Stimulated activated CD4-positive, alpha-beta T cell treated with anti-CD3 and anti-CD28 coated beads, Interleukin-4, amount 100 ng/mL, for 4 hours (primary cell): ENCODE data around the gene PIP5K1B.

Source experiments
- DNase-seq, 2 experiments: peaks; one replicate each; pipeline ENCODE4 v3.0.0-alpha.2; 2020

The PIP5K1B gene

DNA sequence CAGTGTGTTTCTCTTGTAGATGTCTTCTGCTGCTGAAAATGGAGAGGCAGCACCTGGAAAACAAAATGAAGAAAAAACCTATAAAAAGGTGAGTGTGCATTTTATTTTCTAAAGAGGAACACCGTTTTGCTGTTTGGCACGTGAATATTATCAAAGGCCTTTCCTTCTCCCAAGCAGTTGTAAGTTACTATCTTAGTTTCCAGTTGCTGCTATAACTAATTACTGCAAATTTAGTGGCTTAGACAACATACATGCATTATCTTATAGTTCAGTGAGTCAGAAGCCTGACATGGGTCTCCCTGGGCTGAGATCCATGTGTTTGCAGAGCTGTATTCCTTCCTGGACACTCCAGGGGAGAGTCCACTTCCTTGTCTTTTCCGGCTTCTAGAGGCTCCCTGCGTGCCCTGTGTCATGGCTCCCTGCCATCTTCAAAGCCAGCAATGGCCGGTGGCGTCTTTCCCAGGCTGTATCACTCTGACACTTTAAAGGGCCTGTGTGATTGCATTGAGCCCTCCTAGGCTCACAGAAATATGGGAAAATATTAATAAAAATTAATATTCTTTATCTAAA lies 117.6 kb downstream of the PIP5K1B start:
- DNase-seq = no peak

DNA sequence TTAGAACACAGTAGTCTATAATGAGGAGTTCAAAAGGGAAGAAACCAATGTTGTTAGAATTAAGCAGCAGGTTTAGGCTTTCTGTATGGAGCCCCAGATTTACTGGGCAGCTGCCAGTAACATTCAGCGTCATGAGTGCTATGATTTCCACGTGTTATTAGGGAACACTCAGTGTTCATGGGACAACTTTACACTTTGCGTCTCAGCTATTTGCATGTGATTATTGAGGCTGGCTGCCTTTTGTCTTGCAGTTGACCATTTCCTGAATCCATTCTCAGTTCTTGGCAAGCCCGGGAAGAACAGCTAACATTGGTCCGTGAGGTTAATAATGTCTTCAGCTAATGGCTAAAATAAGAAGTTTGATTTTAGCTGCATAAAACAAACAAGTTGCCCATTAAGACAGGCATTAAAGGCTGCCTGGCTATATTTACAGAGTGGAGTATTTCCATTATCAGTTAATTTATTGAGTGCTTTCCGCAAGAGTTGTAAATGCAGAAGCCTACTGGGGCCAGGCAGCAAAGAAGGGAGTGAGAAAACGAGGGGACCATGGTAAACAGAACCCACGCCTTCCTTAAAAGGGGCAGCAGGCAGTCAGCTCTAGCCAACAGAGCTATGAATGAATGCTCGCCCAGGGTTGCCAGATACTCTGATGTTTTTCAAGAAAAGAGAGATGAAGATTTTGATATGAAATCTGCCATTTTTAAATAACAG lies 120.9 kb downstream of the PIP5K1B start:
- DNase-seq = no peak

DNA sequence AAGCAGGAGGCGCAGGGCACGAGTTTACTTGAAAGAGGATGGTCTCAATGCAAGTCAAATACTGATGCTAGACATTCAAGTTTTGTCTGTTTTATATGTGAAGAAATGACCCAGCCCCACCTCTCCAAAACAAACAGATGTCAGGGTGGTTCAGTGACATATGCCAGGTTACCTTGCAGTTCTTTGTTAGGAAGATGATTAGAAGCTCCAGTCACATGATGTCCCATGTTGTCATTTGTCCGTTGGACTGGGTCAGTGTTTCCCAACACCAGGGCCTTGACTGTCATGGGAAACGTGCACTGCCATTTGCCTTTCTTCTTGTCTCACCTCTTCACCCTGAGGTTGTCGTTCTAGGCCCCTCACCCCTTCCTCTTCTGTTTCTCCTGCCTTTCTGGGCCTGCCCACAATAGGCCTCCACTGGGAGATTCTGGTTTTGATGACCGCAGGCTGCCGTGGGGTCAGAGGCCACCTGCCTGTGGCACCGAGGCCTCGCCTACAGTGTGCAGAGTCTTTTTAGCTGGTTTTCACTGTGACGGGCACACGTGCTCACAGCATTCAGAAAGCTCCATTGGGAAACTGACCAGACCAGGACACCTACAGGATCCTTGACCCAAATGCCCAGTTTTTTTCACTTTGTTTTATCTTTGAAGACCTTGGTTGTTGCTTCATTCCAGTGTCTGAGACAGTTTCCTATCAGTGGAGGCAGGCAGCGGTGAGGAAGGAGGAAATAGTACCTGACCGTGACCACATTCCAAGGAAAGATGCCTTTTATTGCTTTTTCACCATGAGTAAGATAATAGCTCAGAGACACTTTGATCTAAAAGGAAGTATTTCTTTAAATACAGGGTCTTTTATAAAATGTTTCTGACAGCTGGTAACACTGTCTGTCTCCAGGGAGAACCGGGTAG lies 123.1 kb downstream of the PIP5K1B start:
- DNase-seq = no peak

DNA sequence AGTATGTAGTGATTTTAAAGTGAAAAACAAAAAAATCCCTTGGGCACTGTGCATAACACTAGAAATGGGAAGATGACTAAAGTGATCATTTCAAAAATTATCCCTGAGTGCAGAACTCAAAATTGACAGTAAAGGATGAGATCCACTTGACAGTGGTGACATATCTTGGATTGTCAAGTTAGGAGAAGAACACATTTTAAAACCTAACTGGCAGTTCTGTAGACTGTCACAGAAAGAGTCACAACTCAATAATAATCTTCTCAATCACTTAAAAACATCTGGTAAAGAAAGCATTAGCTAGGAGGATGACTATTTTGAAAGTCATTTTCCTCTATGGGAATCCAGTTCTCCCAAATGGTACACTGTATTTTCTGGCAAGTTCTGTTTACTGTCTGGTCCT lies 127.1 kb downstream of the PIP5K1B start:
- no peak for DNase-seq

DNA sequence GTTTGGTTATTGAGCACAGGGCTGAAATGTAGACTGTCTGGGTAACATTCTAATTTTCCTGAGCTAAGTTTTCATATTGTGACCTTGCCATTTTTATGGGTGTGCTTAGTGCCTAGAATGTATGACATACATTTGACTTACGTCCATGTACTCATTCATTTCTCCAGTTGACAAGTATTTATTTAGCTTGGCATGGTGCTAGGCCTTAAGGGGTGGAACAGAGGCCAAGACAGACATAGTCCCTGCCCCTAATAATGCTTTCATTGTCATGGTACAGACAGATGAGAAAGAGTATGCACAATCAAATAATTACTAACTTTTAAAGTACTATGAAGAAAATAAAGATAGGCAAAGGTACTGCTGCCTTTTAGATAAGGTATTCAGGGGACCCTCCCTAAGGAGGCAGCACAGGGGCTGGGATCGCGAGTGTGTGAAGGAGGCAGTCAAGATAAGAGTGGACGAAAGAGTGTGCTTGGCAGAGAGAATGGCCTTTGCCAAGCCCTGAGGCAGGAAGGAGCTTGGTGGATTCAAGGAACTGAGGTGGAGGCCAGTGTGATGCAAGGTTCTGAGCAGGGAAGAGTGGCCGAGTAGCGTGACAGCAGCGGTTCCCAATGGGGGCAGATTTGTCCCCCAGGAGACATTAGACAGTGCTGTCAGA lies 128.0 kb downstream of the PIP5K1B start:
- DNase-seq = no peak

DNA sequence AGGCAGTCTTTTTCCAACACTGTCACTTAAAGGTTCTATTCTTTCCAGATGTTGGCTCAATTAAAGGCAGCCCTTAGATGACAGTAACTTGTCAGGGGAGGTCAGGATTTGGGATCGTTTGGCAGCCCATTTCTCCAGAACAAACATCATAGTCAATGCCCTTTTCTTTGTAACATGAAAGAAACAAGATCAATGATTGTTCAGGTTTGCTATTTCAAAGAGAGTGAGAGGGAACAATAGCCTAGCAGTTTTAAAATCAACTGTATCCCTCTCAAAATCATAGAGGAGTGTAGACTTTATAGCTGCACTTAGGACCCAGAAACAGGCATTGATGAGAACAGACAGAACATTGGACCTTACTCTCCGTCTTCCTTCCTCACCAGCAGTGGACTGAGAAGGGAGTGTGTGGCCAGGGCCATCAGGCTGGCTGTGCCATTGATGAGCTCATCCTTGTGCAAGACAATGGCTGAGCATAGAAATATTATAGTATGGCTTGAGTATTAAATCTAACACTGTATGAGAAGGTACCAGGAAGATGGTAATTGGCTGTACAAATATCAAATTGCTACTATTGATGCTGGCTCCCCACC lies 130.0 kb downstream of the PIP5K1B start:
- no peak for DNase-seq

DNA sequence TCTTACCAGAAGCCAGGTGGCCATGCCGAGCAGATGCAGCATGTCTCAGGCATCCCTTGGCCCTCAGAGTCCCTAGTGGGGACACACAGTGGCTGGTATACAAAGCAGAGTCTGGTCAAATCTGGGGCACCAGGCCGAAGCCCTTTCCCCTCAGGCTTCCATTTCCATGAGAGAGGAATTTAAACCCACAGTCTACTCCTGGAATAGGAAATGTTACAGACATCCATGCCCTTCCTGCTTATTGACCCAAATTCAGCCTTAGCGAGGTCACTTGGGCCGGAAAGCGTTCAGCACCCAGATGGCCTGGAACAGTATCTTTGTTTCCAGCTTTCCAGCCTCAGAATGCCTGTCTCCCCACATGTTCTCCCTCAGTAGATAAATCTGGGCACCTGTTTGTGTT lies 131.7 kb downstream of the PIP5K1B start:
- no peak for DNase-seq

DNA sequence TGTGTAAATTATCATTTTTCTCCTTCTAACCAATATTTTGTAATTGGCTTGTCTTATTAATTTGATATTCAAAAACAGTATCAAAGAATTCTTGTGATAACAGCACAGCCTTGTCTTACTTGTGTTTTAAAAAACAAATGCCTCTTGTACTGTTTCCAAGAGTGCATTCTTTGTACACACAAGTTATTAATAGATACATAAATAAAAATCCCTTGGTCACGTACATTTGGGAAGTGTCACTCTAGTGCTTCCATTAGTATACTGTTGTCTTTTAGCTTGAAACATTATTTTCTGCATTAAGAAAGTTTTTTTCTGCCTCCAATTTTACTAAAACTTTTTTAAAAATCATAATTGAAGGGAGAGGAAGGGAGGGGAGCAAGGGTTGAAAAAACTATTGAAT lies 133.2 kb downstream of the PIP5K1B start:
- no peak for DNase-seq

DNA sequence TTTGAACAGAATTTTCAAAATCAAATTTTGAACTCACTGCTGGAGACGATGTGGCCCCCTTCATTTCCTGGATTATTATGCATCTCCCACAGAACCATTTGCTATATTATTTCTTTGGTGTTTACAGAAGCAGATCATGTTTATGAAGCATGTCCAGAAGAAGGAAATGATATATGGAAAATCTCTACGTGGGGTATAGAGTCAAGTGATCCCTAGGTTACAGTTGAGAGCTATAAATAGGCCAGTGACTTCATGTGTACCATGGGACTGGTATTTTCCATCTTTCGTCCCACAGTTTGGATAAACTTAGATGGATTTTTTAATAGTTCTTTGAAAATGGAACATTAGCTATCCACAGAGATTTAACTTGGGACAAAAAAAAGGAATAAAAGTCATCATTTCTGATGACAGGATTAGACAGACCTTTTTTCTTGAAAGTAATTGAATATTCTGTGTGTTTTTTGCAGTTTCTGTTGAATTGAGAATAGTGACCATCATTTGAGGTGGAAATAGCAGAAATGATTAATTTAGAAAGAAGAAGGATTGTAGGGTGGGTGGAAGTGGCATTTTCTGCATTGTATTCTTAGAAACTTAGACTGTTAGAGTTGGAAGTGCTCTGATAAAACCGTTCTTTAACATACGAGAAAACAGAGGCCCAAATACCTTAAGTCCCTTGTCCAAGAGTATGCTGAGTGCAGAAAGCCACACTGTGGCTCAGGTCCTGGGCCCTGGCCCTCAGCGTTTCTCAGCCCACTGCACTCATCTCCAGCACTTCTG lies 136.4 kb downstream of the PIP5K1B start:
- no peak for DNase-seq

DNA sequence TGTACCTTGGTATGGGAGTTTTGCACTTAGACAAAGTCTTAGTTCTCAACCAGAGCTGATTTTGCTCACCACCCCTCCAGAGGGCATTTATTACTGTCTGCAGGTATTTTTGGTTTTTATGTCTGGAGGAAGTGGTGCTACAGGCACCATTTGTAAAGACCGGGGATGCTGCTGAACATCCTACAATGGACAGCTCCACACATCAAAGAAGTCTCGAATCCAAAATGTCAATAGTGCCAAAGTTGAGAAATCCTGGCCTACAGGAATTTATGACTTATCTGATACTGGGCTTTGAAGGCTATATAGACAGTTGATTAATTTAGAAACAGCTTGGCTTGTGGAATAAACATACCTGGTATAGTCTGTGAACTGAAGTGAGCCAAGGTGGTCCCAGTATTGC lies 137.5 kb downstream of the PIP5K1B start:
- no peak for DNase-seq

DNA sequence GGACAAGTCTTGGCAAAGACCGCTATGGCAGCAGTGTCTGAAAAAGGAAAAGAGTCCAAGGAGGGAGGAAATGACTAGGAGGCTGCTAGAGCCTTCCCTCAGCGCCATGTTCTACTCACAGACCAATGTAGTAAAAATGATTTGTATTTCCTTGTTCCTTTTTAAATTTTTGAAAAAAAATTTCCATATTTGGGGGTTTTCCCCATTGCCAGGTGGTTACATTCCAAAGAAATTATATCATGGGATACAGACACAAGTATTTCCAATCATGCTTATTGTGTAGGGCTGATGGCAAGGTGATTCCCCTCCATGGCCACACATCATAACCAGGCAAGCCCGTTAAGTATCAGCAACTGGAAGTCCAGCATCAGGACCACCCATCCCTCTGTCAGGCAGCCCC lies 138.2 kb downstream of the PIP5K1B start:
- no peak for DNase-seq

DNA sequence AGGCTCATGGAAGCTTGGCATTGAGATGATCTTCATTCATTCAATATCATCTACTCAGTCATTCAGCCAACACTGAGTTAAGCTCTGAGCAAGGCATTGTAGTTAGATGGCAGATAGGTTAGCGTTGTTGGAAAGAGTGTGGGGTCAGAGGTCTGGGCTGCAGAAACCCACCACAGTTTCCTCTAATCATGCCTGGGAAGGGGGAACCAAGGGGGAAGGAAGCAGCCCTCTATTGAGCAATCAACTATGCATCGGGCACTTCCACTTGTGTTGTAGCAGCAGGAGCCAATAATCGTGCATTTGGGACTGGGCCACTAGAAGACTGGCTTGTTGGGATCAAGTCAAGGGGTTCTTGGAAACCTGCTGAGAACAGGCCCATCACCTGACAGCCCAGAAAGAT lies 139.1 kb downstream of the PIP5K1B start:
- DNase-seq = no peak

DNA sequence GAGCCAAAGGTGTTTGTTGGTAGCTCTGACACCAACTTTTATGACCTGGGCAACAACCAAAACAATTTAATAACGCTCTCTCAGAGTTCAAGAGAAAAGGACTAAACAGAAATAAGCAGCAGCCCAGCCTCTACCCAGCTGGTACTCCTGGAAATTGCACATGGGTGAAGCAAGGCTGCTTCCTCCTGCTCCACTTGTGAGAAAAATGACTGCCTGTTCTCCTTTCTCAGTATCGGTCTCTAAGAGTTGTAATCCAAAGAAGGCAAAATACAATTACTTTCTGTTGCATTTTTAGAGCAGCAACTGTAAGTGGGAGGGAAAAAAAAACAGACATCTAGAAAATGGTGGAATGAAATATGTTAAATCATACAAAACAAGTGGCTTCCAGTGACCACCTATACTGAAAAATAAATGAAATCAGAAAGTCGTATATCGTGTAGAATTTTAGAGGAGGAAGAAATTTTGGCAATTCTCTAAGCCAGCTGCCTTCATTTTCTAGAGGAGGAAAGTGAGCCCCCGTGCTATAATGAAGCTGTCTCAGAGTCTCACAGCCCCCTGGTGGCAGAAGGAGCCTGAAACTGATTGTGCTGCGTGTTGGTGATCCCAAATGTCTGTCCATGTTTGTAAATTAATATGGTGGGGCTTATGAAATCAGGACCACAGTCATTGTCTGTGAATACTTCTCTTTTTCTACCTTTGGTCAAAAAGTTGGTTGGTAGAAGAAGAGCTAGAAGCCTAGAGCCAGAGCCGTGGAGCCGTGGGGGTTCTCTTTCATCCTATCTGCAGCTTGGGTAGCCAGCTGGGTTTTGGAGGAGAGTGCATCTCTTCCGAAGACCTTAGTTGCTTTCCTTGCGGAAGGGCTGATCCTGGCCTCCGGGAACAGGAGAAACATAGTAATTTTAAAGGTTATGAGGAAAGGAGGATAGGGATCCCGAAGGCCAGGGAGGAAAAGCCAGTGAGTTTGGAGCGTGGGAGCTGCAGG lies 139.9 kb downstream of the PIP5K1B start:
- DNase-seq = peak in 1 of 2 experiments; percentile 10

DNA sequence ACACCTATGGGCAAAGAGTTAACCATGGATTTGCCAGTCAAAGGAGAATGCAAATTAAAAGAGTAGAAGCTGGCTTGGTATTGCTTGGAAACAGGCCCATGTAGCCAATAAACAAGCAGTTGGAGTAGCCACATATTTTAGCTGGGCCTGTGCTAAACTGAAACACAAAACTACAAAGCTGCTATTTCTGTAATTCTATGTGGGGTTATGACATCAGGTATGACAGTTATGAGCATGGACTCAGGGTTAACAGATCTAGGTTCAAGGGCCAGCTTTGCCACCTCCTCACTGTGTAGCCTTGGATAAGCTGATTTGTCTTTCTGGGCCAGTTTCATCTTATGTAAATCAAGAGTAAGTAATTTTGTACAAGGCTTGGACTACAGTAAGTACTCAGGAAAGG lies 142.7 kb downstream of the PIP5K1B start:
- no peak for DNase-seq

DNA sequence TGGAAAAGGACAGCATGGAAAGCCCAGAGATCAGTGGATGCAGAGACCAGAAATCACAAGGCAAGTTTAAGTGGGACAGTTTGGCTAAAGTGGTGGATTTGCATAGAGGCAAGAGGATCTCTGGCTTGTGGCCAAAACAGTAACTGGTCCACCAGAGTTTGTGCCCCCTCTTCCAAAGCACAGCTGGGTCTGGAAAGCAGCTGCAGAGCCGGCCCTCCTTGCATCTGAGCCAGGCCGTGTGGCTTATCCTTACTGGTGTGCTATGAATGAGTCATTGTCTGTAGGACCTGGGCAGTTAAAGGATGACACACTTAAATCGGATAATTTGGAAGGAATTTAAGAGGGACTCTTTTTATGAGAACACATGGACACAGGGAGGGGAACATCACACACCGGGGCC lies 146.6 kb downstream of the PIP5K1B start:
- no peak for DNase-seq

DNA sequence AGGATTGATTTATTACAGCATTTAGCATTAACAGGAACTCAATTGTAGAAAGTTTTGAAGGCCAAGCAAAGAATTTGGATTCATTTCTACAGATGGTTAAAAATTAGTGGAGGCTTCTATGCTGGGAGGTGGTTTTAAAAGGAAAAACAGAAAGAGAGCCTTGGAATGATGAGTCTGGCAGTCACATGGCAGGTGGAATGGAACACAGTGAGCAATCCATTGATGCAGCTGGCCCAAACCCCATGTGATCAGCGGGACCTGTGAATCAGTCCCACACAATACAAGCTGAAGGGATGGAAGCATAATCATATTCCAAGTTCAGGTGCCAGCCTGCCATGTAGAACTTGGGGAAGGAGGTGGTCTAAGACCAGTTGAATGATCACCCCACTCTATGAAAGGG lies 147.9 kb downstream of the PIP5K1B start:
- no peak for DNase-seq

DNA sequence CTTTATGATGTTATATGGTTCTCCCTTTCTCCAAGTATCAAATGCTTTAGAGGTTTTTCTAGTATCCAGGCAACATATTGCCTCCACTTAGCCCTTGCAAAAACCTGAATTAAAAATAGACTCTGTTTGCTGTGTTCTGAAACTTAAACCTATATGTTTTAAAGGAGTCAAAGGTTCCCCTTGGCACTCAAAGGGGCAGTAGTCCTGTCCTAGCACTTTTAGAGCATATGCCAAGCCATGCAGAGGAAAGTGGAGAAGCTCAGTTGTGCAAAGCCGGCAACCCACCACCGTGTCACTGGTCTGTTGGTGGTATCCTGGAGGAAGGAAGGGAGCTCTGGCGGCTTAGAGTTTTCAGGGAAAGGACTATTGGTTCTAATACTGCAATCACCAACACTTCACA lies 154.3 kb downstream of the PIP5K1B start:
- DNase-seq = no peak

DNA sequence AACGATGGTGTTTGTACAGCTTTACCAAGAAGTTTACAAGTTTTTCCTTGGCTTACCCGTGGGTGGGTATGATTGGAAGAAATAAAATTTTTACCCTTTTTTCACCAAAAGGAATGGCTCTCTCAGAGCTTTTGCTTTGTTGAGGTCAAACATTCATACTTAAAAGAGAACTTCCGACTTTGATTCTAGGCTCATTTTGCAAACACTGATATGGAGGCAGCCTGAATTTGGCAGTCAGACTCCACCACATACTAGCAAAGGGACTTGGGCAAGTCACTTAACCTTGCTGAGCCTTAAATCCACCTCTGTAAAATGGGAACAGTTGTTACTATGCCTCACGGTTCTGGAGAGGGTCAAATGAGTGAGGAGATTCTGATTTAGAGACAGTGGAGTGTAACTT lies 155.4 kb downstream of the PIP5K1B start:
- no peak for DNase-seq

DNA sequence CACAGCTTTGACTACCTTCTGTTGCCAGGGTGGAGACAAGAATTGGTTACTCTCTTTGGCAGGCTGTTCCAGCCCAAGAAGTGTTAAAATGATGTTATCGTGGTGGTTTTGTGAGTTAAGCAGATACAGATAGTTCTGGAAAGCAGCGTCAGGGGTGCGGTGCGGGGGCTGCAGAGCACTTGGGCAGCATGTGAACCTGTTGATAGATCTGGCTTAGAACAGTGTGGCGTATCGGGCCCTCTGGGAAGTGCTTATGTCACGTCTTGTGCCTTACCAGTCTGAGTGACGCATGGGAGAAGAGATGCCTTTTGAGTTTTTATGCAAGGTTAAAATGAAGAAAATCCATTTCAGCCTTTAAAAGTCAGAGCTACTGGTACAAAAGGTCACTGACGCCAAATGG lies 156.4 kb downstream of the PIP5K1B start:
- DNase-seq = no peak

DNA sequence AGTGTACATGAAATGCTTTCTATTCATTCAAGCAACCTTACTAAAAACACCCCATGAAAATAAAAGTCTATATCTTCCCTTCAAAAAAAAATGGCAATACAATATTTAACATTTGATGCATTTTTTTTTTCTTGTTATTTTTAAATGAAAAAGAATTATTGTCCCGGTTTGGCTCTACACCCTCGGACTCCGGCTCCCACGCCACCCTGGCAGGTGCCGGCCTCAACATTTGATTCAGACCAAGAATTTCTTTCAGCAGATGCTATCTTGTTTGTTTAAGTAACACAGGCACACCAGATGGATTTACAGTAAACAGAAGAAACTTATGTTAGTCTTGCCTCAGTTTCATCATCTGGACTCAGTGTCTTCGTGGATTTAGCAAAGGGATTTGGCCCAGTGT lies 162.0 kb downstream of the PIP5K1B start:
- DNase-seq = no peak

DNA sequence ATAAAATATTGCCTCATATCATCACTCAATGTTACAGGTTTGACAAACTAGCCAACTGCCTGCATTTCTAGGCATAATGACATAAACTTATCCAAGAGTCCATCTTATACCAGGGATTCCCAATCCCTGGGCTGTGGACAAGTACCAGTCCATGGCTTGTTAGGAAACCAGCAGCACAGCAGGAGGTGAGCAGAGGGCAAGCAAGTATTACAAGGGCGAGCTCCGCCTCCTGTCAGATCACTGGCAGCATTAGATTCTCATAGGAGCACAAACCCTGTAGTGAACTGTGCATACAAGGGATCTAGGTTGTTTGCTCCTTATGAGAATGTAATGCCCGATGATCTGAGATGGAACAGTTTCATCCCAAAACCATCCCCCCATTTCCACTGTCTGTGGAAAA lies 164.0 kb downstream of the PIP5K1B start:
- no peak for DNase-seq
